GM21390 (cell line): Measurements from ENCODE around the gene SLC35E3.
"Not testable (repeated sequence)": the region's sequence is repeated elsewhere in the genome, so short reads cannot be mapped to it uniquely, and the experiment has no call there.

Experiments
- ATAC-seq: cut with Tn5 transposase; IDR thresholded peaks from one replicate; pipeline ENCODE4 v1.9.1; 2021; ENCODE audit not compliant: unreplicated experiment

Gene SLC35E3

GRCh38 chr12:68811573-68811972 is 65.6 kb downstream of the SLC35E3 start:
- ATAC-seq = not testable (repeated sequence)

GRCh38 chr12:68812553-68813241 is 66.7 kb downstream of the SLC35E3 start:
- no peak for ATAC-seq

GRCh38 chr12:68813242-68813593 is 67.2 kb downstream of the SLC35E3 start:
- no peak for ATAC-seq

GRCh38 chr12:68814490-68815231 is 68.7 kb downstream of the SLC35E3 start:
- no peak for ATAC-seq

DNA sequence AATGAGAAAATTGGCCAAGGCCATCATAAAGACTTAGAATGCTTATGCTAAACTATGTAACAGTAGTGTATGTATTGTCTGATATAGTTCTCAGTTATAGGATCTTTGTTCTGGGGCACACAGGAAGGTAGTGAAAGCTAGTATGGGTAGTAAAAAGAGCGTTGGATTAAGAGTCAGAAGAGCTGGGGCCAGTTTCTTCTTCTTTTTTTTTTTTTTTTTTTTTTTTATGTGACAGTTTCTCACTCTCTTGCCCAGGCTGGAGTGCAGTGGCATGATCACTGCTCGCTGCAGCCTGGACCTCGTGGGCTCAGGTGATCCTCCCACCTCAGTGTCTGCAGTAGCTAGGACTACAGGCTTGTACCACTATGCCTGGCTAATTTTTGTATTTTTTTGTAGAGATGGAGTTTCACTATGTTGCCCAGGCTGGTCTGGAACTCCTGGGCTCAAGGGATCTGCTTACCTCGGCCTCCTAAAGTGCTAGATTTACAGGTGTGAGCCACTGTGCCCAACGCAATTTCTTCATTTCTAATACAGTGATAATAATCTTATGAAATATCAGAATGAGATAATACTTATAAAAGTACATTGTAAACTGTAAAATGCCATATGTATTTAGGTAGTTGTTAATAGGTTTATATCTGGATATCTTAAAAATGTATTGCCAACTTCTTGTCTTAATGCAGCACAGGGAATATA is 69.4 kb downstream of the SLC35E3 start:
- ATAC-seq = no peak

DNA sequence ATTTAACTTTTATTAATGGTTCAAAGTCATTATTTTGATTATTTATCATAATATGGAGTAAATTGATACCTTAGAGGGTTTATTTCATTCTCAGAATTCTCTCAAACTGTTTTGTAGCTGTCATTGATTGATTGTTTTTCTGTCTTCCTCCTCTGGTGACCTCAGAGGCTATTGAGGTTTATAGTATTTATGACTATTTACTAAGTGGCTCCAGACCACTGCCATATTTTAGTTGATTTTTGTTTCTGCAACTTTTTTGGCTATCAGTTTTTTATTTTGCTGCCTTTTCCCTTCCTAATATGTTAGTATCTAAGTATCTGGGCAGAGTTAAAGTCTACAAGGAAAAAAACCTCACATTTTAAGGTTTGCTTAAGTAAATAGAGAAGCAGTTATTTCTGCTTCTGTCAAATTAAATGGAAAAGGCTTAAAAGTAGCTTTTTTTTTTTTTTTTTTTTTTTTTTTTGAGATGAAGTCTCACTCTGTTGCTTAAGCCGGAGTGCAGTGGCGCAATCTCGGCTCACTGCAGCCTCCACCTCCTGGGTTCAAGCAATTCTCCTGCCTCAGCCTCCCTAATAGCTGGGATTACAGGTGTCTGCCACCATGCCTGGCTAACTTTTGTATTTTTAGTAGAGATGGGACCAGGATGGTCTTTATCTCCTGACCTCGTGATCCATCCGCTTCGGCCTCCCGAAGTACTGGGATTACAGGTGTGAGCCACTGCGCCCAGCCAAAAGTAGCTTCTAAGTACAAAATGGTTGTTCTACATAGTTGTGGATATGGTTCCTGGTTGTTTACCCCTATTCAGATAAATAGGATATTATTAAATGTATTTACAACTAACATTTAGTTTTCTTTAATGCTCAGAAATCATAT is 70.2 kb downstream of the SLC35E3 start:
- ATAC-seq = no peak

- not testable (repeated sequence) for ATAC-seq
Observed at GRCh38 chr12:68819481-68819880, 73.5 kb downstream of the SLC35E3 start.

GRCh38 chr12:68821357-68822188 is 75.6 kb downstream of the SLC35E3 start:
- ATAC-seq = no peak

DNA sequence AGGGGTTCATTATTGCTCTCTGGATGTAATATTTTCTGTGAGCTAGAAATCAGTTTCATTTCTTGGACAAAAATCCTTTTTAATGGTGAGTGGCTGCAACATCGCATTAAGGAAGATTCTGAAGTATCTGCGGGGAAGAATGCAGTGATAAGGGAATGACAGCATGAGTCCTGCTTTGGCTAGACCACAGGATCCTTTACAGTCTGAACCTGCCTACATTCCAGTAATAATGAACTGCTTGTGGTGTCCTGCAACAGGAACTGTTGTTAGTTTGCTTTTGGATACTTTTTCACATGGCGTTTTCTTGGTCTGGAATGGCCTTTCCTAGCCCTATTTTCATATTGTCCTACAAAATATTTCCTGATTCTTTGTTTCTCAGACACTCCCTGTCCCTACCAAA is 77.7 kb downstream of the SLC35E3 start:
- no peak for ATAC-seq

DNA sequence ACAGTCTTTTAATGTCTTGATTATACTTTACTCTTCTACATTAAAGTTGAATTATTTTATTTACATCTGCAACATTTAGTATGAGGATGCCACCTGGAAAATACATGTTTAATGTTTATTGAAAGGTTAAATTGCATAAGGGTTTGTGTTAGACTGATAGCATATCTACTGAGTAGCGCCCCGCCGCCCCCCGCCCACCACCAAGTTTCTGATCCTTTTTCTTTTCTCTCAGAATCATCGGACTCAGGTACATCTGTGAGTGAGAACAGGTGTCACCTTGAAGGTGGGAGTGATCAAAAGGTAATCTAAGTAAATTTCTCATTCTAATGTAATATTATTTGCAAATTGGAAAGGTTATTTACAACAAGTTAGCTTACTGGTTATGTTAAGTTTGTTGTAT is 78.2 kb downstream of the SLC35E3 start:
- no peak for ATAC-seq

DNA sequence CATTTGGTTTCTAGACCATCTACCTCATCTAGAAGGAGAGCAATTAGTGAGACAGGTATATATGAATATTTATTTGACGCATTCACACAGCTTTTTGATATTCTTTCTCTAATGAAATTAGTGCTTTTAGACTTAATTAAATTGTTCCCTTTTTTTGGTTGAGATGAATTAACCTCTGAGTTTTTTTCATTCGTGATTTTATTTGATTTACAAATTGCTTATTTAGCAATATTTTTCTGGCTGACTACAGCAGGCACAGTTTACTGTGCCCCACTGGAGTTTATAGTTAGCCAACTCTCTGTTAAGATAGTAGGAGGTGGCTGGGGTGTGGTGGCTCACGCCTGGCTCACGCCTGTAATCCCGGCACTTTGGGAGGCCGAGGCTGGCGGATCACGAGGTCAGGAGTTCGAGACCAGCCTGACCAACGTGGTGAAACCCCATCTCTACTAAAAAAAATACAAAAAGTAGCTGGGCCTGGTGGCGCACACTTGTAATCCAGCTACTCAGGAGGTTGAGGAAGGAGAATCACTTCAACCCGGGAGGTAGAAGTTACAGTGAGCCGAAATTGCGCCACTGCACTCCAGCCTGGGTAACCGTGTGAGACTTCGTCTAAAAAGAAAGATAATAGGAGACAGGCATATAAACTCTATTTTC is 78.7 kb downstream of the SLC35E3 start:
- ATAC-seq = no peak

- ATAC-seq = no peak
Observed at GRCh38 chr12:68825569-68826217, 79.7 kb downstream of the SLC35E3 start.

DNA sequence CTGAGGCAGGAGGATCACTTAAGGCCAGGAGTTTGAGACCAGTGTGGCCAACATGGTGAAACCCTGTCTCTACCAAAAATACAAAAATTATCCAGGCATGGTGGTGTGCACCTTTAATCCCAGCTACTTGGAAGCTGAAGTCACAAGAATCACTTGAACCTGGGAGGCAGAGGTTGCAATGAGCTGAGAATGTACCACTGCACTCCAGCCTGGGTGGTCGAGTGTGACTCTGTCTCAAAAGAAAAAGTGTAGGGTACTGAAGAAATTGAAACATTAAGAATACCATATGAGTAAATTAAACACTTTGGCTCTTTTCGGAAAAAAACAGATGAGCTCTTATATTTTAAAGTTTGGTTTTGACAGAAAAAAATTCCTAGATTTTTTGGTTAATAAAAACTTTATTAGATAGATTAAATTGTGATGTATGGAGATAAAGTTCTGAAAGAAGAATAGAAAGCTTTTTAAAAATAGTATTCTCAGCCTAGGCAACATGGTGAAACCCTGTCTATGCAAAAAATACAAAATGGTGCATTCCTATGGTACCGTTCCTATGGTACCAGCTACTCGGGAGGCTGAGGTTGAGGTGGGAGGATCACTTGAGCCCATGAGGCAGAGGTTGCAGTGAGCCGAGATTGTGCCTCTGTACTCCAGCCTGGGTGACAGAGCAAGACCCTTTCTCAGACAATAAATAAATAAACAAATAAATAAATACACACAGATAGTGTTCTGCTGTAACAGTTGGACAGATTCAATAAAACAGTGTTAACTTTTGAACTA is 82.1 kb downstream of the SLC35E3 start:
- no peak for ATAC-seq

GRCh38 chr12:68828672-68829068 is 82.7 kb downstream of the SLC35E3 start:
- ATAC-seq = no peak
